Measurements from ENCODE around the gene KDELR3. TPM values are rescaled to one million over a fixed set of nuclear protein-coding genes. Genes with fewer than 3 reads are reported as not detected.

Gene KDELR3
- total RNA-seq, 2 donors from 2014 or later, result 16.8 to 52.9 TPM

- no peaks in the 10 kb centered on the region for H3K27me3 ChIP-seq (replicated peaks; ENCODE audit: insufficient read depth)
- no peaks in the 10 kb centered on the region for H3K9me3 ChIP-seq
- no peak overlapping the region for H3K27ac ChIP-seq
- ATAC-seq (ENCODE audit: insufficient number of reproducible peaks, low FRiP score, low read depth) (no peak), DNase-seq (ENCODE audit: low spot score) (no peak)
- no peak for TF ChIP-seq CTCF (IDR thresholded peaks at IDR 0.05)
- H3K36me3 ChIP-seq, result no peaks in the 10 kb centered on the region
- H3K4me3 ChIP-seq, result no peak overlapping the region
- H3K4me1 ChIP-seq (ENCODE audit: control insufficient read depth in 1 of 2, low read depth in 2 of 2), result no peaks in the 10 kb centered on the region
Observed at GRCh38 chr22:38427465-38427864, 40.4 kb upstream of the KDELR3 start.

- TF ChIP-seq CTCF (IDR thresholded peaks at IDR 0.05), result no peak
- Histone ChIP-seq H3K4me1 (ENCODE audit: control insufficient read depth in 1 of 2, low read depth in 2 of 2) (no peaks in the 10 kb centered on the region), H3K27me3 (replicated peaks; ENCODE audit: insufficient read depth) (no peaks in the 10 kb centered on the region), H3K27ac (no peak overlapping the region), H3K9me3 (no peaks in the 10 kb centered on the region), H3K36me3 (no peaks in the 10 kb centered on the region), H3K4me3 (no peak overlapping the region)
- ATAC-seq (ENCODE audit: insufficient number of reproducible peaks, low FRiP score, low read depth) (no peak), DNase-seq (ENCODE audit: low spot score) (no peak)
Observed at GRCh38 chr22:38427940-38428339, 40.0 kb upstream of the KDELR3 start.

- no peaks in the 10 kb centered on the region for H3K27me3 ChIP-seq (replicated peaks; ENCODE audit: insufficient read depth)
- no peaks in the 10 kb centered on the region for H3K9me3 ChIP-seq
- H3K27ac ChIP-seq, result no peak overlapping the region
- no peaks in the 10 kb centered on the region for H3K4me1 ChIP-seq (ENCODE audit: control insufficient read depth in 1 of 2, low read depth in 2 of 2)
- ATAC-seq (ENCODE audit: insufficient number of reproducible peaks, low FRiP score, low read depth), result no peak
- no peak overlapping the region for H3K4me3 ChIP-seq
- no peaks in the 10 kb centered on the region for H3K36me3 ChIP-seq
- DNase-seq (ENCODE audit: low spot score), result no peak
- TF ChIP-seq CTCF (IDR thresholded peaks at IDR 0.05), result no peak
Observed at GRCh38 chr22:38428714-38429113, 39.2 kb upstream of the KDELR3 start.

GRCh38 chr22:38429499-38430068 lies 38.3 kb upstream of the KDELR3 start:
- Histone ChIP-seq H3K9me3 (no peaks in the 10 kb centered on the region), H3K4me3 (no peak overlapping the region), H3K27ac (no peak overlapping the region), H3K36me3 (no peaks in the 10 kb centered on the region), H3K27me3 (replicated peaks; ENCODE audit: insufficient read depth) (no peaks in the 10 kb centered on the region), H3K4me1 (ENCODE audit: control insufficient read depth in 1 of 2, low read depth in 2 of 2) (no peaks in the 10 kb centered on the region)
- no peak for DNase-seq (ENCODE audit: low spot score)
- ATAC-seq (ENCODE audit: insufficient number of reproducible peaks, low FRiP score, low read depth), result no peak
- TF ChIP-seq CTCF (IDR thresholded peaks at IDR 0.05), result no peak

- no peak for ATAC-seq (ENCODE audit: insufficient number of reproducible peaks, low FRiP score, low read depth)
- H3K27me3 ChIP-seq (replicated peaks; ENCODE audit: insufficient read depth), result no peaks in the 10 kb centered on the region
- H3K36me3 ChIP-seq, result no peaks in the 10 kb centered on the region
- no peaks in the 10 kb centered on the region for H3K9me3 ChIP-seq
- no peak overlapping the region for H3K27ac ChIP-seq
- DNase-seq (ENCODE audit: low spot score), result no peak
- H3K4me1 ChIP-seq (ENCODE audit: control insufficient read depth in 1 of 2, low read depth in 2 of 2), result no peaks in the 10 kb centered on the region
- TF ChIP-seq CTCF (IDR thresholded peaks at IDR 0.05), result no peak
- no peak overlapping the region for H3K4me3 ChIP-seq
Observed at GRCh38 chr22:38431266-38432010, 36.5 kb upstream of the KDELR3 start.
